IMR-90 (cell line): ENCODE results near the gene TPTE. TPM values are rescaled to one million over a fixed set of nuclear protein-coding genes. Genes with fewer than 3 reads are reported as not detected.
"Not testable (repeated sequence)": the region's sequence is repeated elsewhere in the genome, so short reads cannot be mapped to it uniquely, and the experiment has no call there.

Experiments
- ATAC-seq: fragments of 200-7000 bp; cut with Tn5 transposase; 2 replicates; pipeline ENCODE4 v1.9.1; 2020; ENCODE audit warnings: low read depth, mild to moderate bottlenecking, moderate library complexity
- BruUV-seq: library from RNA; stranded (reverse); fragments of 400-500 nt; replicated peaks from 2 replicates; lab custom pipeline; 2021; lab: Mats Ljungman, UMichigan
- CTCF ChIA-PET: fragments of 300-600 bp; formaldehyde crosslinking; extraction: SDS; loops from one replicate; lab custom pipeline; 2021; ENCODE audit warnings: antibody characterized with exemption; lab: Yijun Ruan, JAX
- POLR2A ChIA-PET: fragments of 300-600 bp; sonication (Branson Sonifier 250); formaldehyde crosslinking; loops from one replicate; lab custom pipeline; 2022; ENCODE audit warnings: antibody characterized with exemption; ENCODE audit not compliant: unreplicated experiment; lab: Charles Lee
- DNase-seq: peaks from one replicate; pipeline ENCODE4 v3.0.0; 2013
- H2AFZ ChIP-seq: replicated peaks from 2 replicates; pipeline ENCODE3; 2013; ENCODE audit warnings: low read length, mild to moderate bottlenecking; ENCODE audit not compliant: poor library complexity
- H2AK5ac ChIP-seq: 2 replicates; pipeline ENCODE4 v1.6.1; 2013; ENCODE audit warnings: low read depth, low read length, inconsistent platforms
- H2AK9ac ChIP-seq: replicated peaks from 2 replicates; pipeline ENCODE3; 2013; ENCODE audit warnings: mild to moderate bottlenecking, low read depth, low read length, moderate library complexity; ENCODE audit not compliant: poor library complexity
- H2BK120ac ChIP-seq: 2 replicates; pipeline ENCODE4 v1.6.1; 2013; ENCODE audit warnings: low read depth, low read length, inconsistent platforms
- H2BK15ac ChIP-seq: 3 replicates; pipeline ENCODE4 v1.6.1; 2013; ENCODE audit warnings: low read depth, low read length, inconsistent platforms
- H2BK20ac ChIP-seq: 2 replicates; pipeline ENCODE4 v1.6.1; 2013; ENCODE audit warnings: low read depth, mild to moderate bottlenecking, inconsistent platforms, low read length, moderate library complexity
- H2BK5ac ChIP-seq: 2 replicates; pipeline ENCODE4 v1.6.1; 2013; ENCODE audit warnings: mild to moderate bottlenecking, low read depth, low read length, inconsistent platforms; ENCODE audit not compliant: poor library complexity, severe bottlenecking
- H3K14ac ChIP-seq: replicated peaks from 2 replicates; pipeline ENCODE4 v1.6.1; 2013; ENCODE audit warnings: low read depth, low read length, inconsistent platforms
- H3K18ac ChIP-seq: 2 replicates; pipeline ENCODE4 v1.6.1; 2013; ENCODE audit warnings: low read depth, low read length, control low read depth
- H3K23ac ChIP-seq: 2 replicates; pipeline ENCODE4 v1.6.1; 2013; ENCODE audit warnings: low read depth, low read length, inconsistent platforms
- H3K27ac ChIP-seq: 2 replicates; pipeline ENCODE4 v1.5.1; 2013; ENCODE audit warnings: mild to moderate bottlenecking, control low read depth, low read length; ENCODE audit not compliant: insufficient read depth
- H3K27me3 ChIP-seq: 2 replicates; pipeline ENCODE4 v1.6.1; 2013; ENCODE audit warnings: low read length; ENCODE audit not compliant: control insufficient read depth, insufficient read depth
- H3K36me3 ChIP-seq: 2 replicates; pipeline ENCODE4 v1.6.1; 2013; ENCODE audit warnings: low read length, mixed read lengths; ENCODE audit not compliant: control insufficient read depth, insufficient read depth
- H3K4ac ChIP-seq: 2 replicates; pipeline ENCODE4 v1.6.1; 2013; ENCODE audit warnings: low read depth, low read length, inconsistent platforms
- H3K4me1 ChIP-seq: 2 replicates; pipeline ENCODE4 v1.6.1; 2013; ENCODE audit warnings: low read length, mixed read lengths; ENCODE audit not compliant: control insufficient read depth, insufficient read depth
- H3K4me2 ChIP-seq: 2 replicates; pipeline ENCODE4 v1.6.1; 2013; ENCODE audit warnings: low read depth, mild to moderate bottlenecking, control low read depth, low read length, moderate library complexity
- H3K4me3 ChIP-seq: 2 replicates; pipeline ENCODE4 v1.5.1; 2013; ENCODE audit warnings: low read depth, mild to moderate bottlenecking, control low read depth, low read length, moderate library complexity; ENCODE audit not compliant: insufficient read depth
- H3K56ac ChIP-seq: 2 replicates; pipeline ENCODE4 v1.6.1; 2013; ENCODE audit warnings: low read length, inconsistent platforms; ENCODE audit not compliant: insufficient read depth; ENCODE audit errors: extremely low read depth
- H3K79me1 ChIP-seq, 2 experiments: 2 replicates each; pipeline ENCODE4 v1.6.1; 2013; ENCODE audit warnings: low read length in 2 of 2, inconsistent platforms in 1 of 2, low read depth in 1 of 2
- H3K9ac ChIP-seq: 2 replicates; pipeline ENCODE4 v1.6.1; 2013; ENCODE audit warnings: low read depth, low read length, control low read depth
- H3K9me1 ChIP-seq: 2 replicates; pipeline ENCODE4 v1.6.1; 2013; ENCODE audit warnings: low read length, inconsistent platforms; ENCODE audit not compliant: insufficient read depth
- H3K9me3 ChIP-seq: 2 replicates; pipeline ENCODE4 v1.6.1; 2013; ENCODE audit warnings: low read length; ENCODE audit not compliant: control insufficient read depth, insufficient read depth
- H4K20me1 ChIP-seq: 2 replicates; pipeline ENCODE4 v1.6.1; 2013; ENCODE audit warnings: low read length, inconsistent platforms; ENCODE audit not compliant: insufficient read depth
- H4K5ac ChIP-seq: 2 replicates; pipeline ENCODE4 v1.6.1; 2013; ENCODE audit warnings: mild to moderate bottlenecking, low read depth, low read length, control low read depth
- H4K8ac ChIP-seq, 2 experiments: 2 replicates each; pipeline ENCODE4 v1.6.1; 2013; ENCODE audit warnings: low read depth in 2 of 2, low read length in 2 of 2, control low read depth in 1 of 2, inconsistent platforms in 1 of 2
- H4K91ac ChIP-seq: 2 replicates; pipeline ENCODE4 v1.6.1; 2013; ENCODE audit warnings: low read depth, low read length, inconsistent platforms; ENCODE audit not compliant: insufficient read depth
- MAFK ChIP-seq: IDR thresholded peaks from 2 replicates; pipeline ENCODE4 v1.6.1; 2012; ENCODE audit warnings: low read depth, low read length, improper control_type of control experiment
- MXI1 ChIP-seq: IDR thresholded peaks from 2 replicates; pipeline ENCODE4 v1.6.1; 2012; ENCODE audit warnings: low read depth, mild to moderate bottlenecking, low read length, moderate library complexity, borderline replicate concordance
- RAD21 ChIP-seq: IDR thresholded peaks from 2 replicates; pipeline ENCODE4 v1.6.1; 2012; ENCODE audit warnings: low read length, improper control_type of control experiment
- RCOR1 ChIP-seq: IDR thresholded peaks from 2 replicates; pipeline ENCODE4 v1.6.1; 2012; ENCODE audit warnings: mild to moderate bottlenecking, low read length, improper control_type of control experiment; ENCODE audit not compliant: insufficient replicate concordance
- WGBS, 2 experiments: methylation state at CpG; one replicate each; pipeline versions ENCODE4 v1.1.5 to v1.1.7; 2013; ENCODE audit warnings: missing lambda C conversion rate in 2 of 2; ENCODE audit not compliant: insufficient read length in 1 of 2; ENCODE audit errors: extremely low coverage in 2 of 2; 5-methylcytosine and 5-hydroxymethylcytosine counted together
- dilution Hi-C: fragments of 300-500 bp; cut with HindIII; formaldehyde crosslinking; loops from one replicate; pipeline ENCODE4 v1.14.3; 2018; ENCODE audit warnings: low sequenced_read_pairs; ENCODE audit not compliant: unreplicated experiment
- in situ Hi-C: fragments of 300-500 bp; cut with MboI; formaldehyde crosslinking; loops from 3 replicates; pipeline ENCODE4 v1.14.3; 2019; ENCODE audit warnings: low sequenced_read_pairs, inconsistent platforms, mixed read lengths
- intact Hi-C: fragments of 100-400 bp; cut with micrococcal nuclease; formaldehyde crosslinking; loops from 2 replicates; pipeline ENCODE4 v1.10.0; 2022
- polyA plus RNA-seq, 3 experiments: library from polyadenylated mRNA; depleted of rRNA; stranded (reverse); fragments of >200 nt; gene quantifications; 2 replicates each; pipeline ENCODE4 v1.2.3, GENCODE V29; 2012; ENCODE audit warnings: low replicate concordance in 1 of 3
- total RNA-seq: library from RNA; depleted of rRNA; stranded (reverse); fragments of >200 nt; gene quantifications from 2 replicates; pipeline ENCODE4 v1.2.3, GENCODE V29; 2012
- TF ChIP-seq, protein P1 (sequence below): fragments of 150-350 bp; IDR thresholded peaks from 2 replicates; pipeline ENCODE4 v1.6.1; 2017; ENCODE audit warnings: mild to moderate bottlenecking, antibody characterized with exemption, low read length, low read depth

TPTE gene
- total and polyA plus RNA-seq, 2 of the 4 experiments (the other 2 are of a cell fraction): not detected

DNA sequence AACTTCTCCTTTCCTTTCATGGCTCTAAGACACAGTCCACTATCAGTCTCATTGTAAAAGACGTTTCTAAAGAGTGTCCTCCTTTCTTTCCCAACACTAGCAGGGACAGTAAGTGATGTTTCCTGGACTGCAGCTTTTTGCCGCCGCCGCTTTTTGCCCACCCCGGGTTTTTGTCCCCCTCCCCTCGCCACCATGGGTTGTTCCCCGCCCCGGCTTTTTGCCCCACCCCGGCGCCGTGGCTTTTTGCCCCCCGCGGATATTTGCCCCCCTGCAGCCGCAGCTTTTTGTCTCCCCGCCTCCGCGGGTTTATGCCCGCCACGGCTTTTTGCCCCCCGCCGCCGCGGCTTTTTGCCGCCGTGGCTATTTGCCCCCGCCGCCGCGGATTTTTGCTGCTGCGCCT, 95.2 kb downstream of the TPTE start:
- no peak for DNase-seq
- Histone ChIP-seq H2BK120ac (no peak overlapping the region), H3K4me3 (no peak overlapping the region), H3K23ac (no peak overlapping the region), H4K5ac (no peak overlapping the region), H4K91ac (no peak overlapping the region), H2BK5ac (no peak overlapping the region), H3K27me3 (no peaks in the 10 kb centered on the region), H3K79me1 (no peaks in the 10 kb centered on the region), H3K9ac (no peak overlapping the region), H3K14ac (no peak overlapping the region), H2BK20ac (no peak overlapping the region), H3K4me1 (no peaks in the 10 kb centered on the region), H3K9me3 (peaks cover 10% of the 10 kb centered on the region), H2BK15ac (no peak overlapping the region), H3K36me3 (no peaks in the 10 kb centered on the region), H3K27ac (no peak overlapping the region), H3K9me1 (no peaks in the 10 kb centered on the region), H2AFZ (no peak overlapping the region), H3K18ac (no peak overlapping the region), H2AK9ac (no peak overlapping the region), H4K8ac (no peak overlapping the region), H3K4me2 (no peak overlapping the region), H2AK5ac (no peak overlapping the region), H3K4ac (no peak overlapping the region), H4K20me1 (no peaks in the 10 kb centered on the region), H3K56ac (no peak overlapping the region)
- dilution Hi-C loops (no loop called here), in situ Hi-C loops (no loop called here), intact Hi-C loops (no loop called here)
- ChIA-PET CTCF (no interaction called here), POLR2A (no interaction called here)
- no TSS peak for BruUV-seq
- WGBS, 2 experiments: no CpG with 5 or more reads among the region's 30 CpGs
- ATAC-seq: no peak
- TF ChIP-seq MAFK (no peak), RAD21 (no peak), RCOR1 (no peak), MXI1 (no peak)
- TF ChIP-seq, protein P1, sequence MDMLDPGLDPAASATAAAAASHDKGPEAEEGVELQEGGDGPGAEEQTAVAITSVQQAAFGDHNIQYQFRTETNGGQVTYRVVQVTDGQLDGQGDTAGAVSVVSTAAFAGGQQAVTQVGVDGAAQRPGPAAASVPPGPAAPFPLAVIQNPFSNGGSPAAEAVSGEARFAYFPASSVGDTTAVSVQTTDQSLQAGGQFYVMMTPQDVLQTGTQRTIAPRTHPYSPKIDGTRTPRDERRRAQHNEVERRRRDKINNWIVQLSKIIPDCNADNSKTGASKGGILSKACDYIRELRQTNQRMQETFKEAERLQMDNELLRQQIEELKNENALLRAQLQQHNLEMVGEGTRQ: no peak

DNA sequence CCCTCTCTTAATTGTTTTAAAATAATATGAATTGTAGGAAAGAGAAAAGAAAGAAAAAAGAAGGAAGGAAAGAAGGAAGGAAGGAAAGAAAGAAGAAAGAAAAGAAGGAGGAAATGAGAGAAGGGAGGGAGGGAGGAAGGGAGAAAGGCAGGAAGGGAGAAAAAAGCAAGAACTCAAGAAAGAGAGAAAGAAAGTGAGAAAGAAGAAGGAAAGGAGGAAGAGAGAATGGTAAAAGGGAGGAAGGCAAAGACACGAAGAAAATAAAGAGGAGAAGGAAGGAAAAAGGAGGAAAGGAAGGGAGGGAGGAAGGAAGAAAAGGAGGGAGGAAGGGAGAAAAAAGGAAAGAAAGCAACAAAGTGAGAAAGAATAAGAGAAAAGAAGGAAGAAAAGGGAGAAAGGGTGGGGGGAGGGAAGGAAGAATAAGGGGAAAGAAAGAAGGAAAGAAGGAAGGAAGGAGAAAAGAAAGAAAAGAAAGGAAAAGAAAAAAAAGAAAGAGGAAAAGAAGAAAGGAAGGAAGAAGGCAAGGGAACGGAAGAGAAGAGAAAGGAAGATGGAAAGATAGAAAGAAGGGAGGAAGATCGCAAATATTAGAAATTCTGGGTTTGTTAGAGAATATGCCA, 95.9 kb downstream of the TPTE start:
- H3K9me1 ChIP-seq, H2BK5ac ChIP-seq, in situ Hi-C loops, intact Hi-C loops, CTCF ChIA-PET, H3K4me1 ChIP-seq, H3K9ac ChIP-seq, POLR2A ChIA-PET, DNase-seq, H2AK9ac ChIP-seq, H3K27ac ChIP-seq, H2AK5ac ChIP-seq, H3K4me2 ChIP-seq, H2AFZ ChIP-seq, H4K8ac ChIP-seq, H3K4ac ChIP-seq, H3K14ac ChIP-seq, H4K20me1 ChIP-seq, H2BK15ac ChIP-seq, H2BK120ac ChIP-seq, H3K23ac ChIP-seq, BruUV-seq, dilution Hi-C loops, H3K27me3 ChIP-seq, H4K5ac ChIP-seq, H3K56ac ChIP-seq, H2BK20ac ChIP-seq, H3K4me3 ChIP-seq, H3K36me3 ChIP-seq, ATAC-seq, H4K91ac ChIP-seq, H3K79me1 ChIP-seq, H3K18ac ChIP-seq: not testable (repeated sequence)
- H3K9me3 ChIP-seq: peaks cover 11% of the 10 kb centered on the region
- 54 to 92% methylated on average over 3 of the region's 3 CpGs for WGBS, 2 experiments
